OCI-LY3 (cell line): ENCODE results near the gene TUBE1.

ENCODE experiments used
- EZH2phosphoT487 ChIP-seq: fragments of 200-600 bp; shearing (Covaris generic); IDR thresholded peaks from 2 replicates; pipeline ENCODE4 v1.6.1; 2018; ENCODE audit warnings: antibody characterized with exemption, mixed run types, low read depth
- TF ChIP-seq, protein P1 (sequence below): fragments of 200-600, 300-600 bp; sonication (generic); IDR thresholded peaks from 2 replicates; pipeline ENCODE4 v1.5.1; 2014; ENCODE audit warnings: antibody characterized with exemption, low read length, low read depth

DNA sequence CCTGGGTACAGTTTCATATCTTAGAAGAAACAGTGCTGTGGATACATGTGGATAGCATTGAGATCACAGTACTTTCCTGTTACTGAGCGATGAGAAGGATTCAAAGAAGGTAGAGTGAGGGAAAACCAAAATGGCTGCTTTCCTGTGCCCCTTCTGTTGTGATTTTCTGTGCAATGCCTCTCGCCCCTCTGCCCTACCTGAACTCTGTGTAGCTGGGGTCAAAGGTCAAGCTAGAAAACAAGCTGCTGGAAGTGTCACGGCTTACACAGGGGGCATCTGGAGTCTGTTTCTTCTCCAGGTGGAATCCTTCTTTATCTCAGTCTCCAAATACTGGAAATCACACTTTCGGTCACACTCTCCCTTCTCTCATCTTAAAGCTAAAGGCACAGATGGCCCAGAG is 60.3 kb downstream of the TUBE1 start:
- TF ChIP-seq, protein P1, sequence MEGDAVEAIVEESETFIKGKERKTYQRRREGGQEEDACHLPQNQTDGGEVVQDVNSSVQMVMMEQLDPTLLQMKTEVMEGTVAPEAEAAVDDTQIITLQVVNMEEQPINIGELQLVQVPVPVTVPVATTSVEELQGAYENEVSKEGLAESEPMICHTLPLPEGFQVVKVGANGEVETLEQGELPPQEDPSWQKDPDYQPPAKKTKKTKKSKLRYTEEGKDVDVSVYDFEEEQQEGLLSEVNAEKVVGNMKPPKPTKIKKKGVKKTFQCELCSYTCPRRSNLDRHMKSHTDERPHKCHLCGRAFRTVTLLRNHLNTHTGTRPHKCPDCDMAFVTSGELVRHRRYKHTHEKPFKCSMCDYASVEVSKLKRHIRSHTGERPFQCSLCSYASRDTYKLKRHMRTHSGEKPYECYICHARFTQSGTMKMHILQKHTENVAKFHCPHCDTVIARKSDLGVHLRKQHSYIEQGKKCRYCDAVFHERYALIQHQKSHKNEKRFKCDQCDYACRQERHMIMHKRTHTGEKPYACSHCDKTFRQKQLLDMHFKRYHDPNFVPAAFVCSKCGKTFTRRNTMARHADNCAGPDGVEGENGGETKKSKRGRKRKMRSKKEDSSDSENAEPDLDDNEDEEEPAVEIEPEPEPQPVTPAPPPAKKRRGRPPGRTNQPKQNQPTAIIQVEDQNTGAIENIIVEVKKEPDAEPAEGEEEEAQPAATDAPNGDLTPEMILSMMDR, result no peak
- no peak for TF ChIP-seq EZH2phosphoT487
